ENCODE measurements around the gene ALKBH5.
A peak's percentile ranks its signal among the peaks of the same experiment; 100 is the strongest.

ALKBH5 gene

GRCh38 chr17:18226284-18226945, 42.8 kb downstream of the ALKBH5 start:
- peak overlapping the region; percentile 84 for H3K4me3 ChIP-seq (ENCODE audit: low read length)
- no peaks in the 10 kb centered on the region for H3K9me3 ChIP-seq (replicated peaks; ENCODE audit: low read length)
- H3K4me2 ChIP-seq (ENCODE audit: low read length), result peak overlapping the region; percentile 94
- H3K27me3 ChIP-seq (ENCODE audit: control insufficient read depth, insufficient read depth, low read length), result no peaks in the 10 kb centered on the region
- peak overlapping the region; percentile 83 for H3K9ac ChIP-seq (ENCODE audit: low read depth, low read length)
- H3K36me3 ChIP-seq (ENCODE audit: insufficient read depth, low read length), result no peaks in the 10 kb centered on the region
- H3K4me1 ChIP-seq (ENCODE audit: control insufficient read depth, insufficient read depth, low read length), result peaks cover 22% of the 10 kb centered on the region

DNA sequence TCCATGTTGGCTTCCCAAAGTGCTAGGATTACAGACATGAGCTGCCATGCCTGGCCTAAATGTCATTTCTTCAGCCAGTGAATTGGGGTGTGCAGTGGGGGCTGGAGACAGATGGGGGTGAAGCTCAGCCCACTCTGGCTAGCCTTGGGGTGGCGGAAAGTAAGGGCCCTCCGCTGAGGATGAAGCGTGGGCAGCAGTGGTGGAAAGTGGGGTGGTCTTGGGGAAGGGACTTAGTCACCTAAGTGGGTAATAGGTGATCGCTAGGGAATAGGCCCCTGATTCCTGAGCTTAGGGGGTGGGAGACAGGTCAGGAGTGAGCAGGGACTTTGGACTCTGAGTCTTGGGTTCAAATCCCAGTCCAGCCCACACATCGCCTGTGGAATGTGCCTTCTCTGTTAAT, 44.0 kb downstream of the ALKBH5 start:
- no peak overlapping the region for H3K4me2 ChIP-seq (ENCODE audit: low read length)
- H3K9ac ChIP-seq (ENCODE audit: low read depth, low read length), result no peak overlapping the region
- no peak overlapping the region for H3K4me3 ChIP-seq (ENCODE audit: low read length)
- no peaks in the 10 kb centered on the region for H3K27me3 ChIP-seq (ENCODE audit: control insufficient read depth, insufficient read depth, low read length)
- peaks cover 7% of the 10 kb centered on the region for H3K36me3 ChIP-seq (ENCODE audit: insufficient read depth, low read length)
- no peaks in the 10 kb centered on the region for H3K9me3 ChIP-seq (replicated peaks; ENCODE audit: low read length)
- H3K4me1 ChIP-seq (ENCODE audit: control insufficient read depth, insufficient read depth, low read length), result peaks cover 21% of the 10 kb centered on the region

DNA sequence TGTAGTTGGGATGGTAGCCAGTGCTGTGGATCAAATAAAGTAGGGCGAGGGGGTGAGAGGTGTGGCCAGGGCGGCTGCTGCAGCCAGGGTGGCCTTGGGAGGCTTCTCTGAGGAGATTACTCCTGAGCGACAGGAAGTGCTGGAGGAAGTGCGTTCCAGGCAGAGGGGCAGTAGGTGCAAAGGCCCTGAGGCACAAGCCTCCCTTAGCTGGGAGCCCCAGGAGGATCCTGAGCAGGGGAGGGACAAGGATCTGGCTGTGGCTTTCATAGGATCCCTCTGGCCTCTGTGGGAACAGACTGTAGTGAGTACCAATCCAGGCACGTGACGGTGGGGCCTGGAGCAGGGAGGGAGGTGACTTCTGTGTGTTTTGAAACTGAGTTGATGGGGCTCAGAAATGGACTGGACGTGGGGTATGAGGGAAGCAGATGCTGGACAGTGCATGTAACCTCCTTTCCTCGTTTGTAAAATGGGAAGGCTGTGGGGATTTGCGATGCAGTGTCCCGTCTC, 44.6 kb downstream of the ALKBH5 start:
- Histone ChIP-seq H3K9me3 (replicated peaks; ENCODE audit: low read length) (no peaks in the 10 kb centered on the region), H3K9ac (ENCODE audit: low read depth, low read length) (no peak overlapping the region), H3K36me3 (ENCODE audit: insufficient read depth, low read length) (peaks cover 9% of the 10 kb centered on the region), H3K4me3 (ENCODE audit: low read length) (no peak overlapping the region), H3K27me3 (ENCODE audit: control insufficient read depth, insufficient read depth, low read length) (no peaks in the 10 kb centered on the region), H3K4me1 (ENCODE audit: control insufficient read depth, insufficient read depth, low read length) (peaks cover 21% of the 10 kb centered on the region), H3K4me2 (ENCODE audit: low read length) (no peak overlapping the region)

GRCh38 chr17:18229254-18229653, 45.6 kb downstream of the ALKBH5 start:
- Histone ChIP-seq H3K36me3 (ENCODE audit: insufficient read depth, low read length) (peaks cover 17% of the 10 kb centered on the region), H3K27me3 (ENCODE audit: control insufficient read depth, insufficient read depth, low read length) (no peaks in the 10 kb centered on the region), H3K9ac (ENCODE audit: low read depth, low read length) (no peak overlapping the region), H3K9me3 (replicated peaks; ENCODE audit: low read length) (no peaks in the 10 kb centered on the region), H3K4me3 (ENCODE audit: low read length) (no peak overlapping the region), H3K4me1 (ENCODE audit: control insufficient read depth, insufficient read depth, low read length) (peaks cover 18% of the 10 kb centered on the region), H3K4me2 (ENCODE audit: low read length) (no peak overlapping the region)

GRCh38 chr17:18229771-18230170, 46.1 kb downstream of the ALKBH5 start:
- no peaks in the 10 kb centered on the region for H3K27me3 ChIP-seq (ENCODE audit: control insufficient read depth, insufficient read depth, low read length)
- no peak overlapping the region for H3K4me2 ChIP-seq (ENCODE audit: low read length)
- peaks cover 13% of the 10 kb centered on the region for H3K4me1 ChIP-seq (ENCODE audit: control insufficient read depth, insufficient read depth, low read length)
- H3K4me3 ChIP-seq (ENCODE audit: low read length), result no peak overlapping the region
- H3K36me3 ChIP-seq (ENCODE audit: insufficient read depth, low read length), result peaks cover 22% of the 10 kb centered on the region
- H3K9ac ChIP-seq (ENCODE audit: low read depth, low read length), result no peak overlapping the region
- H3K9me3 ChIP-seq (replicated peaks; ENCODE audit: low read length), result no peaks in the 10 kb centered on the region

DNA sequence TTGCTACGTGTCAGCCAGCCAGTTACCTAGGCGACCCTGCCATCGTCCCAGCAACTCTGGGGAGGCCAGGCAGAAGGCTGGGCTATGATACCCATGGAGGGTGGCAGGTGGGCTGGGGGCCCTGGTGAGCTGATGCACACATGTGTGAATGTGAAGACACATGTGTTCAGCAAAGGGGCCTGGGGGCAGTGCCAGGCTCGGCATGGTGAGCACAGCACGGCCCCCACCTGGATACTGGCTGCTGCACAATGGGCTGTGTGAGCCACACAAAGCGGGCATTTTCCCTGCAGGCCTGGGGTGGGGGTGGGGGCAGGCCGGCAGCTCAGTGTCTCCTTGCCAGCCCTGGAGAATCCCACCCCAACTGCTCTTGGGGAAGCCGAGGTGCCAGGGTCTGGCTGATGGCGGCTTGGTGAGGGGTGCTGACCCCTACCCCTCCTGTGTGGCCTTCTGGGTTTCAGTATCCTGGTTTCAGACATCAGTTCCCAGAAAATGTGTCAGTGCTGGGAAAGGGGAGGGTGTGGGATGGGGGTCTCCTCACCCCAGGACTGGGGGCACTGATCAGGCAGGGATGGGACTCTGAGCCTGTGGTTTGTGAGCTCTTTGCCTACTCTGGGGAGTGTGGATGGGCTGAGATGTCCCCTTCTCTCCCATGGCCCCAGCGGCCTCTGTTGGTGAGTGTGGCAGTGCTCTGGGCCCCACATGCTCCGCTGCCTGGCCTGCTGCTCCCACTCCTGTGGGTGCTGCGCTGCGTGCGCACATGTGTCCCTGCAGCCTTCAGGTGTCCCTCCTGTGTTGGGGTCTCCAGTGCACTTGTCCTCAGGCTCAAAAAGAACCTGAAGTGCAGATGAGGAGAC, 46.9 kb downstream of the ALKBH5 start:
- no peak overlapping the region for H3K9ac ChIP-seq (ENCODE audit: low read depth, low read length)
- H3K4me2 ChIP-seq (ENCODE audit: low read length), result no peak overlapping the region
- no peak overlapping the region for H3K4me3 ChIP-seq (ENCODE audit: low read length)
- H3K4me1 ChIP-seq (ENCODE audit: control insufficient read depth, insufficient read depth, low read length), result peaks cover 17% of the 10 kb centered on the region
- H3K9me3 ChIP-seq (replicated peaks; ENCODE audit: low read length), result no peaks in the 10 kb centered on the region
- H3K27me3 ChIP-seq (ENCODE audit: control insufficient read depth, insufficient read depth, low read length), result no peaks in the 10 kb centered on the region
- H3K36me3 ChIP-seq (ENCODE audit: insufficient read depth, low read length), result peaks cover 29% of the 10 kb centered on the region

- peaks cover 23% of the 10 kb centered on the region for H3K4me1 ChIP-seq (ENCODE audit: control insufficient read depth, insufficient read depth, low read length)
Measured at GRCh38 chr17:18231164-18231563, 47.5 kb downstream of the ALKBH5 start.

GRCh38 chr17:18233803-18234518, 50.3 kb downstream of the ALKBH5 start:
- Histone ChIP-seq H3K27me3 (ENCODE audit: control insufficient read depth, insufficient read depth, low read length) (no peaks in the 10 kb centered on the region), H3K9me3 (replicated peaks; ENCODE audit: low read length) (no peaks in the 10 kb centered on the region), H3K4me2 (ENCODE audit: low read length) (no peak overlapping the region), H3K9ac (ENCODE audit: low read depth, low read length) (no peak overlapping the region), H3K4me3 (ENCODE audit: low read length) (no peak overlapping the region), H3K36me3 (ENCODE audit: insufficient read depth, low read length) (peaks cover 49% of the 10 kb centered on the region), H3K4me1 (ENCODE audit: control insufficient read depth, insufficient read depth, low read length) (peaks cover 18% of the 10 kb centered on the region)

More at GRCh38 chr17:18231164-18231563, 47.5 kb downstream of the ALKBH5 start:
- no peaks in the 10 kb centered on the region for H3K9me3 ChIP-seq (replicated peaks; ENCODE audit: low read length)
- peaks cover 29% of the 10 kb centered on the region for H3K36me3 ChIP-seq (ENCODE audit: insufficient read depth, low read length)
- no peak overlapping the region for H3K4me3 ChIP-seq (ENCODE audit: low read length)
- no peaks in the 10 kb centered on the region for H3K27me3 ChIP-seq (ENCODE audit: control insufficient read depth, insufficient read depth, low read length)
- H3K4me2 ChIP-seq (ENCODE audit: low read length), result no peak overlapping the region
- no peak overlapping the region for H3K9ac ChIP-seq (ENCODE audit: low read depth, low read length)

DNA sequence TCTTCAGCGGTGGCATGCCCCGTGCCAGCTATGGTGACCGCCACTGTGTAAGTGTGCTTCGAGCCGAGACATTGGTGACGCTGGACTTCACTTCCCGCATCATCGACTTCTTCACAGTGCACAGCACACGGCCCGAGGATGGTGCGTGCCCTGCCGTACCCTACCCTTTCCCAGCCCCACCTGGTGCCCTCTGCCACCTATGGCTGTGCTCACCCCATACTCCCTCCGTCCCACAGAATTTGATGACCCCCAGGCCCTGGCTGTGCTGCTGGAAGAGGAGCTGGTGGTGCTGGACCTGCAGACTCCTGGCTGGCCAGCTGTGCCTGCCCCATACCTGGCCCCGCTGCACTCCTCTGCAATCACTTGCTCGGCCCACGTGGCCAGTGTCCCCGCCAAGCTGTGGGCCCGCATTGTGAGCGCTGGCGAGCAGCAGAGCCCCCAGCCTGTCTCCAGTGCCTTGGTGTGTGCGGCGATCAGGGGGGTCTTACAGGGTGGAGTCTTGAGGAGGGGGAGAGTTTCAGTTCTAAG, 51.3 kb downstream of the ALKBH5 start:
- peaks cover 18% of the 10 kb centered on the region for H3K4me1 ChIP-seq (ENCODE audit: control insufficient read depth, insufficient read depth, low read length)
- H3K36me3 ChIP-seq (ENCODE audit: insufficient read depth, low read length), result peaks cover 53% of the 10 kb centered on the region
- no peak overlapping the region for H3K4me3 ChIP-seq (ENCODE audit: low read length)
- H3K4me2 ChIP-seq (ENCODE audit: low read length), result peak overlapping the region; percentile 64
- H3K9me3 ChIP-seq (replicated peaks; ENCODE audit: low read length), result no peaks in the 10 kb centered on the region
- H3K9ac ChIP-seq (ENCODE audit: low read depth, low read length), result peak overlapping the region; percentile 67
- H3K27me3 ChIP-seq (ENCODE audit: control insufficient read depth, insufficient read depth, low read length), result no peaks in the 10 kb centered on the region

DNA sequence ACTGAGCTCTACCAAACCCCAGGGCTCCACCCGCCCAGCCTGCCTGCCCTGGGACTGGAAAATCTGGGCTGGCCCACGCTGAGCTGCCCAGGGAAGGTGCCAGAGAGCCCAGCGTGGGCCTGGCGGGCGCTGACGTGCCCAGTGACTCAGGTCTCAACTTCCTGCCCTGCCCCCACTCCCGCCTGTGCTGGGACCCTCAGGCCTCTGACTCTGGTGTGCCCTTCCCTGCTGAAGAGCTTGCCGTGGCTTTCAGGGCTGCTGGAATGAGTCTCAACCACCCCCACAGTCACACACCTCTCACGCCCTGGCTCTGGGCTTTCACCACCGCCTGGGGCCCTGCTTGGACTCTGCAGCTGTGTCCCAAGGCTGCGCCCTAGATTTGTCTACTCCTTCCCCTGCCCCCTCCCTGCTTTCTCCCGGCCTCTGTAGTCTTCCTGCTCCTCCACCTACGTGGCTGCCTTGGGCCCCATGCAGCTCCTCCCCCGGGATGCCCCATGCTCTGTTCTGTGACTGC, 52.2 kb downstream of the ALKBH5 start:
- Histone ChIP-seq H3K36me3 (ENCODE audit: insufficient read depth, low read length) (peaks cover 53% of the 10 kb centered on the region), H3K9me3 (replicated peaks; ENCODE audit: low read length) (no peaks in the 10 kb centered on the region), H3K4me2 (ENCODE audit: low read length) (peak overlapping the region; percentile 64), H3K4me3 (ENCODE audit: low read length) (no peak overlapping the region), H3K27me3 (ENCODE audit: control insufficient read depth, insufficient read depth, low read length) (no peaks in the 10 kb centered on the region), H3K4me1 (ENCODE audit: control insufficient read depth, insufficient read depth, low read length) (peaks cover 18% of the 10 kb centered on the region), H3K9ac (ENCODE audit: low read depth, low read length) (peak overlapping the region; percentile 67)

- no peaks in the 10 kb centered on the region for H3K27me3 ChIP-seq (ENCODE audit: control insufficient read depth, insufficient read depth, low read length)
- peaks cover 18% of the 10 kb centered on the region for H3K4me1 ChIP-seq (ENCODE audit: control insufficient read depth, insufficient read depth, low read length)
- H3K4me2 ChIP-seq (ENCODE audit: low read length), result peak overlapping the region; percentile 64
- peaks cover 56% of the 10 kb centered on the region for H3K36me3 ChIP-seq (ENCODE audit: insufficient read depth, low read length)
- no peaks in the 10 kb centered on the region for H3K9me3 ChIP-seq (replicated peaks; ENCODE audit: low read length)
- H3K4me3 ChIP-seq (ENCODE audit: low read length), result no peak overlapping the region
- peak overlapping the region; percentile 67 for H3K9ac ChIP-seq (ENCODE audit: low read depth, low read length)
Measured at GRCh38 chr17:18236494-18236893, 52.9 kb downstream of the ALKBH5 start.

Measured in skeletal muscle satellite cell (primary cell).